Measurements from ENCODE around the gene SLC37A1.

The SLC37A1 gene

DNA sequence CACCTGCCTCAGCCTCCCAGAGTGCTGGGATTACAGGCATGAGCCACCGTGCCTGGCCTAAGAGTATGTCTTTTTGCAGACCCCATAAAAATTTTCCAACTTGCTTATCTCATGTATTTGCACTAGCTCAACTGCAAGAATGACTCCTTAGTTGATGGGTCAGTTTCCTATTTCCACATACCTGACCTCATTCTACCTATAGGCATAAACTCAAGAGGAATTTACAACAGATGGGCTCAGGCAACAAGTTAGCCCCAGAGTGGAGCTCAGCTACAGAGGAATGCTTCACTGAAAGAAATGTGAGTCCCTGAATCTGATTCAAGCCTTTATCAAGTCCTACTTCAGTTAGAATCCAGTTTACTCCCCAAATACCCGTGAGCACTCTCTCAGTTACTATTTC, 5.3 kb upstream of the SLC37A1 start:
- DNase-seq: no peak

DNA sequence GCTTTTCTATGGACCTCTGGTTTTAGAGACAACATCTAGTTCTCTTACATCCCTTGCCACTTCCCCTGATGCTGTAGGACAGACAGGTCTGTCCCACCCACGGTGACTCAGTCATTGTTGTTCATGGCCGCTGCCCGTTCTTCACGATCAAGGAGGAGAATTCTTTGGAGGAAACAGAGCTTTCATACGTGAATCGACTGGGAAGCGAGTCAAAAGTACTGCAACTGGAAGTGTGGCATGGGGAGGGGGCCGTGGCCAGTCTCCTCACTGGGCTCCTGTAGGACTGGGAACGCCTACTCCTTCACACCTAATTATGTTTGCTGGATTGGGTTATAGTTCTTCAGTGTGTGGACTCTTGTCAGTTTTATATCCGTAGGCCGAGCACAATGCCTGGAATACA, 4.4 kb upstream of the SLC37A1 start:
- DNase-seq: no peak

- DNase-seq: no peak
Measured at GRCh38 chr21:42512346-42513034, 1.2 kb upstream of the SLC37A1 start.

- DNase-seq: no peak
Measured at GRCh38 chr21:42513985-42514882, 582 bp downstream of the SLC37A1 start.

DNA sequence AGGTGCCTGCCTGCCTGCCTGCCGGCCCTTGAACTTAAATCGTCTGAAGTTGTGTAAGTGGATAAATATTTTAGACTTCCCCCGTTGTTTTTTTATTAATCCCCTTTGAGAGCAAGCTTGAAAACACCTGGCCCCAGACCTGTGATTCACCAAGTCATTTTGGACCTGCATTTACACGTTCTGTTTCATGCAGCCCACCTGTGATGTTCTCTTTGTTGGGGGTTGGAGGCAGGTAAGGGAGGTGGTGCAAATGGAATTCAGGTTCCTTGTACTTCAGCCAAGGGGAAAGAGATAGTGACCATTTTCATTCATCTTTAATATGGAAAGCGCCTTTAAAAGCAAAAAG, 1.2 kb downstream of the SLC37A1 start:
- no peak for DNase-seq

DNA sequence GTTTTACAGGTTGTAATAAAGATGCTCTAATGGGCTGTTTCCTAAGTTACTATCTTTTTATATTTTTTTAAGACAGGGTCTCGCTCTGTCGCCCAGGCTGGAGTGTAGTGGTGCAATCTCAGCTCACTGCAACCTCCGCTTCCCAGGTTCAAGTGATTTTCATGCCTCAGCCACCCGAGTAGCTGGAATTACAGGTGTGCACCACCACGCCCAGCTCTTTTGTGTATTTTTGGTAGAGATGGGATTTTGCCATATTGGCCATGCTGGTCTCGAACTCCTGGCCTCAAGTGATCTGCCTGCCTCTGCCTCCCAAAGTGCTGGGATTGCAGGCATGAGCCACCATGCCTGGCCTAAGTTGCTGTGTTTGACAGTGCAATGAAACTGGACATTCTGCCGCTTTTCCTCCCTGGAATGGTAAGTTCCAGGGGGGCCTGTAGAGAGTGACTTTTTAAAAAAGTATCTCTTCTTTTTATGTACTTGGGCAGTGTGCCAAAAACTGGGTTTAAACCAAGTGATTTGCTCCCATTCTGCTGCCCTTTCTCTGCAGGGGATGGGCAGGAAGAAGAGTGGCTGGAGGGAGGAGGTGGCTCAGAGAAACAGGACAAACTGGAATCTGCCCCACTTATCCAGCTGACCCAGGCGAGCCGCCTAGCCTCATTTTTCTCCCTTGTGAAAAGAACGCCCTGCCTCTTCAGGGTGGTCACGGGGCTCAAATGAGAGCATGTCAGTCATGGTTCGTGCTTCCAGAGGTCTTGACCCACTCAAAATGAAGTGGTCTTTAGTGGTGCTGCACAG, 2.3 kb downstream of the SLC37A1 start:
- DNase-seq: no peak

GRCh38 chr21:42518215-42518614, 4.6 kb downstream of the SLC37A1 start:
- no peak for DNase-seq

- no peak for DNase-seq
Measured at GRCh38 chr21:42518626-42519025, 5.0 kb downstream of the SLC37A1 start.

GRCh38 chr21:42520628-42521253, 7.1 kb downstream of the SLC37A1 start:
- no peak for DNase-seq

DNA sequence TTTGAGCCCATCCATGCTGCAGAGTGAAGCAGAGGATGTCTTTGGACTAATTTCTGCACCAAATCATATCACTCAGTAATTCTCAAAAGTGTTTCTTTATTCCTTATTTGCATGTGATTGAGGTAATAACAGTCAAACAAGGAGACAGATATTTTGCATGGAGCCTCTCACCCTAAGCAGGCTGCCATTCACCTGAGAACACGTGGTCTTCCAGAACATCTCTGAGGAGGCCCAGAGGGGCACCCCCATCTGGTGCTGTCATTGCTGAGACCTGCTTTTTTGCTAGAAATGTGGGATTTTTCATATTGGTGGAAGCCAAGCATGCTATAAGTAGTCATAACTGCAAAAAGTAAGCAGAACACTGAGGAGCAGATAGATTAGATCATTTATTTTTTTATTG, 7.7 kb downstream of the SLC37A1 start:
- DNase-seq: no peak

DNA sequence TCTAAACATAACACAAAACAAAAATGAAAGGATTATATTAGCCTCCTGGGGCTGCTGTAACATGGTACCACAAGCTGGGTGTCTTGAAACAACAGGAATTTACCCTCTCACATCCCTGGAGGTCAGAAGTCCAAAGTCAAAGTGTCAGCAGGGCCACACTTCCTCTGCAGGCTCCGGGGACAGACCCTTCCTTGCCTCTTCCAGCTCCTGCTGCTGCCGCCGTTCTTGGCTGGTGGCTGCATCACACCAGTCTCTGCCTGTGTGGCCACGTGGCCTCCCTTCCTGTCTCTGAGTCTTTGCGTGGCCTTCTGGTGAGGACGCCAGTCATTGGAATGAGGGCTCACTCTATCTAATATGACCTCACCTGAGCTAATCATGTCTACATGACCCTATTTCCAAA, 8.2 kb downstream of the SLC37A1 start:
- no peak for DNase-seq

DNA sequence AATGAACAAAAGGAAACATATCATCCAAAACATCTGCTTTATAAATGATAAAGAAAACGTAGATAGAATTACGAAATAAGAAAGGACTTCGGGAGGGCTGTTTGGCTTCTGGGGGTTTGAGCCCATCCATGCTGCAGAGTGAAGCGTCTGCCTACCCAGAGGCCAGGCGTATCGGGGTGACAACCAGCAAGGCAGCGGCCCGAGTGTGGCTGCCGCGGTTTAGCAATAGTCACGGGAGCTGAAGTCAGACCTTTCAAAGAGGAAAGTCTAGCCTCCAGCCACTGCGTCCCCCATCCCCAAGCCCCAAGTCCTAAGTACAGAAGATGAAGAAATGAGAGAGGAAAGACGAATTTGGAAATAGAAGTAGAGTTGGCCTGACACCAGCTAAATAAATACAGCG, 8.6 kb downstream of the SLC37A1 start:
- no peak for DNase-seq

DNA sequence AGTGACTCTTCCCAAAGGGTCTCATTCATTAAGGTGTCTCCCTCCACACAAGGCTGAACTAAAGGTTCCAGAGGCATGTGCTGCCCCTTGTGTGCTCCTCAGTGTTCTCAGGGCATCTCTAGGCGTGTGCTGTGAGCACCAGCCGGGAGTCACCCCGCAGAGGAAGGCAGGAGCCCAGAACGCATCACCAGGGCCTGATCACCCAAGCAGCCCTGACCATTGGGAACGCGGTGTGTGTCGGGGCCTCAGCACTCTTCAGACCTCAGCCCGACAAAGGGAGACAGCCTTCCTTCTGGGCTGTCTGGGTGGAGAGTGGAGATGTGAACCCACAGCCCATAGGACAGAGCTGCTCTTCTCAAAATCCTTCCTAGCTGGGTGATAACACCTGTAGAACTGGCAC, 9.1 kb downstream of the SLC37A1 start:
- no peak for DNase-seq

GRCh38 chr21:42523211-42523610, 9.6 kb downstream of the SLC37A1 start:
- no peak for DNase-seq

GRCh38 chr21:42523941-42524340, 10.3 kb downstream of the SLC37A1 start:
- no peak for DNase-seq

- no peak for DNase-seq
Measured at GRCh38 chr21:42524341-42525028, 10.8 kb downstream of the SLC37A1 start.

DNA sequence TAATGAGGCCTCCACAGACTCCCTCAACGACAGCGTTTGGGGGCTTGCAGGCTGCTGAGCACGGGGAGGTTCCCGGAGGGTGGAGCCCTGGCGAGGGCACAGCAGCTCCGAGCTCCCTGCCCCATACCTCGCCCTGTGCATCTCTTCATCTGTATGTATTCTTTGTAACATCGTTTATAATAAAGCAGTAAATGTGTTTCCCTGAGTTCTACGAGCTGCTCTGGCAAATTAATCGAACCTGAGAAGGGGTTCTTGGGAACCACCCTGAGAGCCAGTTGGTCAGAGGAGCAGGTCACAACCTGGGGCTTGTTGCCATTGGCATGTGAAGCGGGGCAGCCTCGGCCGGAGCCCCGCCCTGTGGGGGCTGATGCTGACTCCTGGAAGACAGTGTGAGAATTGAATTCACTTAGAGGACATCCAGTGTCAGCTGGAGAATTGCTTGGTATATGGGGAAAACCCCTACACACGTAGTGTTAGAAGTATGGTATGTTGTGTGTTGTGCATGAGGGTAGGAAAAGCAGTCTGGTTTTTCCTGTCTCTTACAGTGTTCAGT, 11.5 kb downstream of the SLC37A1 start:
- no peak for DNase-seq

DNA sequence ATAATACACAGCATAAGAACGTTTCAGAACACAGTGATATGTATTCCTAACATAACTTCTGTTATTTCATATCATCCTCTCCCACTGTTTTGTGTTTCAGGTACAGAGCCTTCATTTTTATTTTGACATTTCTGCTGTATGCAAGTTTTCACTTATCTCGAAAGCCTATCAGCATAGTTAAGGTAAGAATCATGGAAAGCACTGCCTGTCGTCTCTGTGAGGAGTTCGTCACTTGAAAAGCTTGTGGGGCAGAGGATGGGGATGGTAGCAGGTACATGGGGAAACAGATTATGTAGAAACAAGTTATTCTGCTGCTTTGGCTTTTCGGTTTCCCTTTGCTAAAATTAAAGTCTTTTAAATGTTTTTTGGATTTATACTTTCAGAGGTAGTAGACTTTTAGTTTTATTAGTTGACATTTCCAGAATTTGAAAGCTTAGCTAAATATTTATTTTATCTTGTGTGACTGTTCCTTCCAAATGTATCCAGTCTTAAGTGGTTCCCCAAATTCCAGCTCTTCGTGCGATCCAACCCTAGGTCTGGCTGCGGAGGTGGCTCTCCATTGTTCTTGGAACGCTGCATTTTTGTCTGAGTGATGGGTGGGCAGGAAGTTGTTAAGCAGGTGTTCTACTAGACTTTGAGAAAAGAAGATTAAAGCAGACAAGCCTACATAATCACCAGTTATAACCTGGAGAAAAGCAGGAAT, 12.2 kb downstream of the SLC37A1 start:
- no peak for DNase-seq

- no peak for DNase-seq
Measured at GRCh38 chr21:42526379-42526727, 12.7 kb downstream of the SLC37A1 start.

DNA sequence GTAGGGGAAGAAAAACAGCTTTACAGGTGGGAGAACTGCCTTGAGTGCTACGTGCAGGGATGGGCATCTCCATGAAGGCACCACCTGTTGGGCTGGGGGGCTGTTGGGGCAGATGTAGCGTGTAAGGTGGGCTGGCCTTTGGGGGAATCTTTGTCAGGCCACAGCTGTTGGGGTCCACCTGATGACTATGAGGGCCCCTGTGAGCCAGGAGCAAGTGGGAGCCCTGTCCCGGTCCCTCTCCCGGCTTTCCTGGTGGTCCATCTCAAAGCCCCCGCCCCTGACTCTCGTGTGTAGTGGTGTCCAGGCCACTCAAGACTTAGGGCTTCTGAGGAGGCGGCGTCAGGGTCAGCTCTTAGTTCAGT, 13.5 kb downstream of the SLC37A1 start:
- DNase-seq: no peak

- DNase-seq: no peak
Measured at GRCh38 chr21:42527489-42528158, 14.0 kb downstream of the SLC37A1 start.
